Sigmoid colon (tissue), 3 donors: Measurements from ENCODE around the gene LRRFIP1.

Experiments
- POLR2A ChIP-seq, 2 donors: fragments of 450-650 bp; IDR thresholded peaks; one replicate each; pipeline ENCODE4 v1.6.1; 2016; ENCODE audit warnings: antibody characterized with exemption in 2 of 2, mild to moderate bottlenecking in 2 of 2, moderate library complexity in 2 of 2
- TF ChIP-seq, protein P1 (sequence below), 4 experiments: fragments of 450-650 bp in 3 of 4; fragments of 200-600 bp in 1 of 4; IDR thresholded peaks; one replicate each; pipeline ENCODE4 v1.5.1; 2016 to 2019; ENCODE audit warnings: antibody characterized with exemption in 4 of 4, mild to moderate bottlenecking in 3 of 4, moderate library complexity in 2 of 4

GRCh38 chr2:237708065-237708398 is 80.6 kb downstream of the LRRFIP1 start:
- TF ChIP-seq, protein P1, sequence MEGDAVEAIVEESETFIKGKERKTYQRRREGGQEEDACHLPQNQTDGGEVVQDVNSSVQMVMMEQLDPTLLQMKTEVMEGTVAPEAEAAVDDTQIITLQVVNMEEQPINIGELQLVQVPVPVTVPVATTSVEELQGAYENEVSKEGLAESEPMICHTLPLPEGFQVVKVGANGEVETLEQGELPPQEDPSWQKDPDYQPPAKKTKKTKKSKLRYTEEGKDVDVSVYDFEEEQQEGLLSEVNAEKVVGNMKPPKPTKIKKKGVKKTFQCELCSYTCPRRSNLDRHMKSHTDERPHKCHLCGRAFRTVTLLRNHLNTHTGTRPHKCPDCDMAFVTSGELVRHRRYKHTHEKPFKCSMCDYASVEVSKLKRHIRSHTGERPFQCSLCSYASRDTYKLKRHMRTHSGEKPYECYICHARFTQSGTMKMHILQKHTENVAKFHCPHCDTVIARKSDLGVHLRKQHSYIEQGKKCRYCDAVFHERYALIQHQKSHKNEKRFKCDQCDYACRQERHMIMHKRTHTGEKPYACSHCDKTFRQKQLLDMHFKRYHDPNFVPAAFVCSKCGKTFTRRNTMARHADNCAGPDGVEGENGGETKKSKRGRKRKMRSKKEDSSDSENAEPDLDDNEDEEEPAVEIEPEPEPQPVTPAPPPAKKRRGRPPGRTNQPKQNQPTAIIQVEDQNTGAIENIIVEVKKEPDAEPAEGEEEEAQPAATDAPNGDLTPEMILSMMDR (IDR thresholded peaks at IDR 0.05) = no peak
- no peak for TF ChIP-seq POLR2A (IDR thresholded peaks at IDR 0.05)
